Hepatocyte (in vitro differentiated cells): Measurements from ENCODE around the gene GRIN2C. TPM values are rescaled to one million over a fixed set of nuclear protein-coding genes. Genes with fewer than 3 reads are reported as not detected.
"Not testable (repeated sequence)": the region's sequence is repeated elsewhere in the genome, so short reads cannot be mapped to it uniquely, and the experiment has no call there.

ENCODE experiments used
- DNase-seq: peaks from one replicate; pipeline ENCODE4 v3.0.0-alpha.2; 2016; ENCODE audit warnings: low spot score
- H2AFZ ChIP-seq: fragments of 200-600 bp; sonication (generic); 2 replicates; pipeline ENCODE4 v1.6.0; 2016; ENCODE audit warnings: antibody characterized with exemption, mild to moderate bottlenecking
- H3K27ac ChIP-seq: fragments of 200-600 bp; sonication (generic); 2 replicates; pipeline ENCODE4 v1.5.1; 2016; ENCODE audit warnings: mild to moderate bottlenecking
- H3K27me3 ChIP-seq: fragments of 200-600 bp; sonication (generic); 2 replicates; pipeline ENCODE4 v1.6.1; 2016
- H3K36me3 ChIP-seq: fragments of 200-600 bp; sonication (generic); replicated peaks from 2 replicates; pipeline ENCODE4 v1.5.1; 2016; ENCODE audit warnings: low read depth; ENCODE audit not compliant: insufficient read depth
- H3K4me1 ChIP-seq: fragments of 200-600 bp; sonication (generic); 2 replicates; pipeline ENCODE4 v1.5.1; 2016; ENCODE audit warnings: mild to moderate bottlenecking, moderate library complexity; ENCODE audit not compliant: insufficient read depth
- H3K4me2 ChIP-seq: fragments of 200-600 bp; sonication (generic); 2 replicates; pipeline ENCODE4 v1.6.0; 2016
- H3K4me3 ChIP-seq: fragments of 200-600 bp; sonication (generic); 2 replicates; pipeline ENCODE4 v1.5.1; 2016; ENCODE audit warnings: mild to moderate bottlenecking
- H3K79me2 ChIP-seq: fragments of 200-600 bp; sonication (generic); 2 replicates; pipeline ENCODE4 v1.6.0; 2017; ENCODE audit warnings: mild to moderate bottlenecking
- H3K9me2 ChIP-seq: fragments of 200-600 bp; sonication (generic); replicated peaks from 2 replicates; pipeline ENCODE4 v1.6.0; 2017; ENCODE audit warnings: mild to moderate bottlenecking; ENCODE audit not compliant: insufficient read depth
- H3K9me3 ChIP-seq: fragments of 200-600 bp; sonication (generic); 2 replicates; pipeline ENCODE4 v1.5.1; 2016; ENCODE audit warnings: low read depth, mild to moderate bottlenecking
- H4K20me1 ChIP-seq: fragments of 200-600 bp; sonication (generic); 2 replicates; pipeline ENCODE4 v1.6.0; 2016; ENCODE audit warnings: mild to moderate bottlenecking; ENCODE audit not compliant: insufficient read depth, poor library complexity, severe bottlenecking
- EZH2 ChIP-seq: fragments of 200-600 bp; sonication (generic); IDR thresholded peaks from 2 replicates; pipeline ENCODE4 v1.6.1; 2016; ENCODE audit warnings: antibody characterized with exemption, mild to moderate bottlenecking, borderline replicate concordance
- EZH2phosphoT487 ChIP-seq: fragments of 200-600 bp; sonication (generic); IDR thresholded peaks from one replicate; pipeline ENCODE4 v1.6.1; 2018; ENCODE audit warnings: antibody characterized with exemption, mild to moderate bottlenecking, low read depth, moderate library complexity; ENCODE audit not compliant: unreplicated experiment, severe bottlenecking
- WGBS: methylation state at CpG from one replicate; pipeline ENCODE4 v1.1.6; 2016; ENCODE audit warnings: low lambda C conversion rate; ENCODE audit errors: missing lambda C conversion rate; 5-methylcytosine and 5-hydroxymethylcytosine counted together
- polyA plus RNA-seq: library from polyadenylated mRNA; unstranded; fragments of >200 nt; fragmentation: Nextera tagmentation; extraction: Ambion mirVana; gene quantifications from 2 replicates; pipeline ENCODE4 v1.2.1, GENCODE V29; 2016
- total RNA-seq: library from RNA; depleted of rRNA; stranded (reverse); fragments of >200 nt; gene quantifications from 2 replicates; pipeline ENCODE4 v1.2.3, GENCODE V29; 2014
- TF ChIP-seq, protein P1 (sequence below): fragments of 200-600 bp; sonication (generic); IDR thresholded peaks from 2 replicates; pipeline ENCODE4 v1.5.1; 2016; ENCODE audit warnings: antibody characterized with exemption, mild to moderate bottlenecking; ENCODE audit not compliant: poor library complexity

Gene GRIN2C
- total RNA-seq (not detected in 2 replicates), polyA plus RNA-seq (0.13 and 0.27 TPM in 2 replicates)

GRCh38 chr17:74859459-74860228 lies at the start of gene GRIN2C:
GRIN2C (minus strand) TSS chr17:74859885; CDS start chr17:74855092, 4,793 bp downstream.
- H3K36me3 ChIP-seq = no peaks in the 10 kb centered on the region
- H3K79me2 ChIP-seq = no peaks in the 10 kb centered on the region
- H3K27me3 ChIP-seq = peaks cover 65% of the 10 kb centered on the region
- H3K9me2 ChIP-seq = no peaks in the 10 kb centered on the region
- TF ChIP-seq, protein P1, sequence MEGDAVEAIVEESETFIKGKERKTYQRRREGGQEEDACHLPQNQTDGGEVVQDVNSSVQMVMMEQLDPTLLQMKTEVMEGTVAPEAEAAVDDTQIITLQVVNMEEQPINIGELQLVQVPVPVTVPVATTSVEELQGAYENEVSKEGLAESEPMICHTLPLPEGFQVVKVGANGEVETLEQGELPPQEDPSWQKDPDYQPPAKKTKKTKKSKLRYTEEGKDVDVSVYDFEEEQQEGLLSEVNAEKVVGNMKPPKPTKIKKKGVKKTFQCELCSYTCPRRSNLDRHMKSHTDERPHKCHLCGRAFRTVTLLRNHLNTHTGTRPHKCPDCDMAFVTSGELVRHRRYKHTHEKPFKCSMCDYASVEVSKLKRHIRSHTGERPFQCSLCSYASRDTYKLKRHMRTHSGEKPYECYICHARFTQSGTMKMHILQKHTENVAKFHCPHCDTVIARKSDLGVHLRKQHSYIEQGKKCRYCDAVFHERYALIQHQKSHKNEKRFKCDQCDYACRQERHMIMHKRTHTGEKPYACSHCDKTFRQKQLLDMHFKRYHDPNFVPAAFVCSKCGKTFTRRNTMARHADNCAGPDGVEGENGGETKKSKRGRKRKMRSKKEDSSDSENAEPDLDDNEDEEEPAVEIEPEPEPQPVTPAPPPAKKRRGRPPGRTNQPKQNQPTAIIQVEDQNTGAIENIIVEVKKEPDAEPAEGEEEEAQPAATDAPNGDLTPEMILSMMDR = peak; percentile 47
- TF ChIP-seq EZH2phosphoT487 (peak; percentile 34), EZH2 (peak; percentile 7)
- H2AFZ ChIP-seq = no peak within 1 kb of the TSS
- H3K27ac ChIP-seq = no peak within 1 kb of the TSS
- DNase-seq = peak; percentile 42
- WGBS = 14% methylated on average over 32 of the region's 72 CpGs
- H3K4me2 ChIP-seq = peak within 1 kb of the TSS; percentile 95
- peak within 1 kb of the TSS; percentile 39 for H3K4me3 ChIP-seq
- H3K9me3 ChIP-seq = no peaks in the 10 kb centered on the region
- H4K20me1 ChIP-seq = no peaks in the 10 kb centered on the region
- peaks cover 17% of the 10 kb centered on the region for H3K4me1 ChIP-seq

DNA sequence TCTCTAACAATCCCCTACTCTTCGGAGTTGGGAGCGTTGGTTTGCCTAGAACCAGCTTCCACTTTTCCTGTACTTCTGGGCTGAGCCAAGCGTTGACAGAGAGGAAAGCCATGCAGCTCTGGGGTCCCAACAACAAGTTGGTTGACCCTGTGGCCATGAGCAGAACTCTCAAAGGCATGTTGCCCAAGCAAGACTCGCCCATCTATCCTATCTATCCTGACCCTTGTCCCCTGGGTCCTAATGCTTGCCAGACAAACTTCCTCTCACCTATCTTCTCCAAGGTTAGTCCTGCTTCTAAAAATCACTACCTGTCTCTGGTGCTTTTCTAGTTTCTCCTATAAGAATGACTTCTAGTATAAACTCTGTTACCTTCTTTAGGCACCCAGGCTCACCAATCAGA lies 49.4 kb upstream of the GRIN2C start:
- not testable (repeated sequence) for H3K4me3 ChIP-seq, H3K79me2 ChIP-seq, H3K27ac ChIP-seq, H2AFZ ChIP-seq, H3K9me2 ChIP-seq, DNase-seq, H3K27me3 ChIP-seq, H3K36me3 ChIP-seq, H4K20me1 ChIP-seq, H3K4me2 ChIP-seq, H3K9me3 ChIP-seq
- 61% methylated on average over 4 of the region's 4 CpGs for WGBS
- peaks cover 17% of the 10 kb centered on the region for H3K4me1 ChIP-seq

DNA sequence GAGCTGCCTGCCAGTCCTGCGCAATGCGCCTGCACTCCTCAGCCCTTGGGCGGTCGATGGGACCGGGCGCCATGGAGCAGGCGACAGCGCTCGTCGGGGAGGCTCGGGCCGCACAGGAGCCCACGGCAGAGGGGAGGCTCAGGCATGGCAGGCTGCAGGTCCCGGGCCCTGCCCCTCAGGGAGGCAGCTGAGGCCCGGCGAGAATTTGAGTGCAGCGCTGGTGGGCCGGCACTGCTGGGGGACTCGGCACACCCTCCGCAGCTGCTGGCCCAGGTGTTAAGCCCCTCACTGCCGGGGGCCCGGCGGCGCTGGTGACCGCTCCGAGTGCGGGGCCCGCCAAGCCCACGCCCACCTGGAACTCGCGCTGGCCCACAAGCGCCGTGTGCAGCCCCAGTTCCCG lies 47.3 kb upstream of the GRIN2C start:
- no peak overlapping the region for H3K4me3 ChIP-seq
- H4K20me1 ChIP-seq = no peaks in the 10 kb centered on the region
- no peaks in the 10 kb centered on the region for H3K9me3 ChIP-seq
- no peaks in the 10 kb centered on the region for H3K27me3 ChIP-seq
- H3K4me2 ChIP-seq = no peak overlapping the region
- no peaks in the 10 kb centered on the region for H3K9me2 ChIP-seq
- peaks cover 13% of the 10 kb centered on the region for H3K4me1 ChIP-seq
- TF ChIP-seq EZH2phosphoT487 = no peak
- no peak for TF ChIP-seq EZH2
- TF ChIP-seq, protein P1 = no peak
- 97% methylated on average over 23 of the region's 34 CpGs for WGBS
- H3K79me2 ChIP-seq = no peaks in the 10 kb centered on the region
- no peak overlapping the region for H2AFZ ChIP-seq
- no peak overlapping the region for H3K27ac ChIP-seq
- H3K36me3 ChIP-seq = no peaks in the 10 kb centered on the region
- no peak for DNase-seq

GRCh38 chr17:74906214-74906793 lies 46.6 kb upstream of the GRIN2C start:
- not testable (repeated sequence) for H4K20me1 ChIP-seq, H3K79me2 ChIP-seq, H3K4me3 ChIP-seq, H2AFZ ChIP-seq, H3K4me1 ChIP-seq, H3K27me3 ChIP-seq, H3K4me2 ChIP-seq, DNase-seq, H3K9me2 ChIP-seq, H3K27ac ChIP-seq, H3K9me3 ChIP-seq, H3K36me3 ChIP-seq
- WGBS = 84% methylated on average over 6 of the region's 6 CpGs
